Esophagus squamous epithelium (tissue), 5 donors: ENCODE data around the gene PLCB2. TPM values are rescaled to one million over a fixed set of nuclear protein-coding genes. Genes with fewer than 3 reads are reported as not detected.

Source experiments
- DNase-seq: peaks from one replicate; lab custom pipeline; 2025; lab: John Stamatoyannopoulos, UW
- H3K27ac ChIP-seq, 4 donors: fragments of 200-600 bp; sonication (generic); one replicate each; pipeline ENCODE4 v1.5.1; 2016 to 2019; ENCODE audit warnings: mild to moderate bottlenecking in 1 of 4
- H3K27me3 ChIP-seq, 4 donors: fragments of 200-600 bp; sonication (generic); 1 replicate in 3 of 4; 2 replicates in 1 of 4; pipeline versions ENCODE4 v1.5.1 to v1.6.0; 2017 to 2021; ENCODE audit warnings: antibody characterized with exemption in 1 of 4
- H3K36me3 ChIP-seq, 3 donors: fragments of 200-600 bp; sonication (generic); one replicate each; pipeline ENCODE4 v1.5.1; 2016 to 2019
- H3K4me1 ChIP-seq, 3 donors: fragments of 200-600 bp; sonication (generic); one replicate each; pipeline ENCODE4 v1.5.1; 2017 to 2019
- H3K4me3 ChIP-seq, 4 donors: fragments of 200-600 bp; sonication (generic); 1 replicate in 3 of 4; 2 replicates in 1 of 4; pipeline ENCODE4 v1.5.1; 2016 to 2019; ENCODE audit warnings: mild to moderate bottlenecking in 2 of 4, moderate library complexity in 1 of 4
- H3K9me3 ChIP-seq, 3 donors: fragments of 200-600 bp; sonication (generic); one replicate each; pipeline ENCODE4 v1.5.1; 2016 to 2019
- CTCF ChIP-seq, 6 experiments: fragments of 450-650 bp in 4 of 6; fragments of 200-600 bp in 2 of 6; sonication (generic) in 2 of 6; IDR thresholded peaks; one replicate each; pipeline ENCODE4 v1.5.1; 2016 to 2019; ENCODE audit warnings: antibody characterized with exemption in 6 of 6, mild to moderate bottlenecking in 4 of 6, moderate library complexity in 4 of 6
- POLR2A ChIP-seq, 4 donors: fragments of 450-650 bp; IDR thresholded peaks; one replicate each; pipeline ENCODE4 v1.6.1; 2017; ENCODE audit warnings: antibody characterized with exemption in 4 of 4, mild to moderate bottlenecking in 4 of 4, moderate library complexity in 3 of 4
- WGBS, 2 donors: methylation state at CpG; one replicate each; pipeline ENCODE4 v1.1.5; 2018; 5-methylcytosine and 5-hydroxymethylcytosine counted together
- intact Hi-C: fragments of 100-400 bp; cut with DNase I; formaldehyde crosslinking; loops from one replicate; pipeline ENCODE4 v1.15.0; 2022
- total RNA-seq, 4 donors: library from RNA; depleted of rRNA; stranded (reverse); fragments of >200 nt; gene quantifications; one replicate each; pipeline ENCODE4 v1.1.0, GENCODE V29; 2016
- donor health status: DM: yes; HTN: yes; CAD: no.

Gene PLCB2
- total RNA-seq, 4 donors from 2014 or later: 6.1 to 15.9 (median 10.4) TPM

- no peaks in the 10 kb centered on the region for H3K9me3 ChIP-seq
- no peak for DNase-seq
- intact Hi-C loops: loop anchor here (10.0 kb wide), 1 partner anchor 233 kb away; no protein-coding TSS in a partner anchor
- no peak overlapping the region for H3K27ac ChIP-seq
- WGBS, 2 donors: 35 to 46% methylated on average over 9 to 13 of the region's 16 CpGs
- peaks cover 15 to 42% (median 17%) of the 10 kb centered on the region in 3 donors for H3K4me1 ChIP-seq
- peaks cover 8 to 50% (median 8%) of the 10 kb centered on the region in 3 donors for H3K36me3 ChIP-seq
- H3K4me3 ChIP-seq: no peak overlapping the region
- TF ChIP-seq CTCF (IDR thresholded peaks at IDR 0.05) (no peak), POLR2A (IDR thresholded peaks at IDR 0.05) (no peak)
- H3K27me3 ChIP-seq: peaks cover 10 to 51% (median 21%) of the 10 kb centered on the region in 4 donors
Measured at GRCh38 chr15:40277471-40277870, 30.3 kb downstream of the PLCB2 start.

- intact Hi-C loops: loop anchor here (10.0 kb wide), 1 partner anchor 232 kb away; no protein-coding TSS in a partner anchor
- Histone ChIP-seq H3K9me3 (no peaks in the 10 kb centered on the region), H3K27ac (no peak overlapping the region), H3K4me1 (peaks cover 10 to 36% (median 12%) of the 10 kb centered on the region in 3 donors), H3K4me3 (no peak overlapping the region), H3K27me3 (peaks cover 9 to 45% (median 21%) of the 10 kb centered on the region in 4 donors), H3K36me3 (peaks cover 8 to 55% (median 9%) of the 10 kb centered on the region in 3 donors)
- 53 to 55% methylated on average over 1 to 3 of the region's 4 CpGs for WGBS, 2 donors
- DNase-seq: no peak
- TF ChIP-seq POLR2A (IDR thresholded peaks at IDR 0.05) (no peak), CTCF (IDR thresholded peaks at IDR 0.05) (no peak)
Measured at GRCh38 chr15:40276927-40277326, 30.8 kb downstream of the PLCB2 start.

GRCh38 chr15:40275954-40276353 is 31.8 kb downstream of the PLCB2 start:
- Histone ChIP-seq H3K4me1 (peaks cover 5 to 27% (median 6%) of the 10 kb centered on the region in 3 donors), H3K9me3 (no peaks in the 10 kb centered on the region), H3K27ac (no peak overlapping the region), H3K27me3 (peaks cover 9 to 36% (median 15%) of the 10 kb centered on the region in 4 donors), H3K4me3 (no peak overlapping the region), H3K36me3 (peaks cover 8 to 65% (median 9%) of the 10 kb centered on the region in 3 donors)
- no peak for DNase-seq
- intact Hi-C loops: loop anchor here (10.0 kb wide), 1 partner anchor 231 kb away; no protein-coding TSS in a partner anchor
- WGBS, 2 donors: 87 to 91% methylated on average over 6 to 7 of the region's 7 CpGs
- TF ChIP-seq CTCF (IDR thresholded peaks at IDR 0.05) (no peak), POLR2A (IDR thresholded peaks at IDR 0.05) (no peak)

GRCh38 chr15:40275523-40275922 is 32.2 kb downstream of the PLCB2 start:
- 74 to 86% methylated on average over 3 to 5 of the region's 5 CpGs for WGBS, 2 donors
- no peak for DNase-seq
- intact Hi-C loops: loop anchor here (10.0 kb wide), 1 partner anchor 231 kb away; no protein-coding TSS in a partner anchor

More at GRCh38 chr15:40275523-40275922, 32.2 kb downstream of the PLCB2 start:
- Histone ChIP-seq H3K27me3 (peaks cover 9 to 31% (median 11%) of the 10 kb centered on the region in 4 donors), H3K4me3 (no peak overlapping the region), H3K36me3 (peaks cover 8 to 69% (median 9%) of the 10 kb centered on the region in 3 donors), H3K9me3 (no peaks in the 10 kb centered on the region), H3K4me1 (peaks cover 5 to 27% (median 6%) of the 10 kb centered on the region in 3 donors), H3K27ac (no peak overlapping the region)
- no peak for TF ChIP-seq POLR2A (IDR thresholded peaks at IDR 0.05)
- no peak for TF ChIP-seq CTCF (IDR thresholded peaks at IDR 0.05)
